ENCODE data around the gene C17orf100.

C17orf100 gene

GRCh38 chr17:6666077-6666521 is 14.5 kb downstream of the C17orf100 start:
- DNase-seq (ENCODE audit: low read depth), result peak; percentile 92
- peak; percentile 99 for TF ChIP-seq CTCF (conservative IDR thresholded peaks at IDR 0.05; ENCODE audit: low read depth, low read length)
- H3K4me3 ChIP-seq (ENCODE audit: low read depth, low read length), result no peak overlapping the region

GRCh38 chr17:6666557-6666956 is 15.0 kb downstream of the C17orf100 start:
- no peak for DNase-seq (ENCODE audit: low read depth)
- TF ChIP-seq CTCF (conservative IDR thresholded peaks at IDR 0.05; ENCODE audit: low read depth, low read length), result no peak
- H3K4me3 ChIP-seq (ENCODE audit: low read depth, low read length), result no peak overlapping the region

- DNase-seq (ENCODE audit: low read depth), result no peak
- H3K4me3 ChIP-seq (ENCODE audit: low read depth, low read length), result no peak overlapping the region
- no peak for TF ChIP-seq CTCF (conservative IDR thresholded peaks at IDR 0.05; ENCODE audit: low read depth, low read length)
Observed at GRCh38 chr17:6667516-6667915, 16.0 kb downstream of the C17orf100 start.

- TF ChIP-seq CTCF (conservative IDR thresholded peaks at IDR 0.05; ENCODE audit: low read depth, low read length), result no peak
- H3K4me3 ChIP-seq (ENCODE audit: low read depth, low read length), result no peak overlapping the region
Observed at GRCh38 chr17:6668219-6668618, 16.7 kb downstream of the C17orf100 start.

GRCh38 chr17:6668727-6669425 is 17.3 kb downstream of the C17orf100 start:
- H3K4me3 ChIP-seq (ENCODE audit: low read depth, low read length), result no peak overlapping the region
- DNase-seq (ENCODE audit: low read depth), result no peak
- TF ChIP-seq CTCF (conservative IDR thresholded peaks at IDR 0.05; ENCODE audit: low read depth, low read length), result no peak

More at GRCh38 chr17:6668219-6668618, 16.7 kb downstream of the C17orf100 start:
- DNase-seq (ENCODE audit: low read depth), result no peak

GRCh38 chr17:6669479-6670212 is 18.1 kb downstream of the C17orf100 start:
- no peak for TF ChIP-seq CTCF (conservative IDR thresholded peaks at IDR 0.05; ENCODE audit: low read depth, low read length)
- no peak for DNase-seq (ENCODE audit: low read depth)
- H3K4me3 ChIP-seq (ENCODE audit: low read depth, low read length), result no peak overlapping the region
